GM21528 (cell line): ENCODE results near the gene PDZD2.
"Not testable (repeated sequence)": the region's sequence is repeated elsewhere in the genome, so short reads cannot be mapped to it uniquely, and the experiment has no call there.

Experiments used
- ATAC-seq: cut with Tn5 transposase; IDR thresholded peaks from one replicate; pipeline ENCODE4 v1.9.1; 2021; ENCODE audit warnings: mild to moderate bottlenecking, moderate library complexity; ENCODE audit not compliant: unreplicated experiment, low FRiP score

The PDZD2 gene

DNA sequence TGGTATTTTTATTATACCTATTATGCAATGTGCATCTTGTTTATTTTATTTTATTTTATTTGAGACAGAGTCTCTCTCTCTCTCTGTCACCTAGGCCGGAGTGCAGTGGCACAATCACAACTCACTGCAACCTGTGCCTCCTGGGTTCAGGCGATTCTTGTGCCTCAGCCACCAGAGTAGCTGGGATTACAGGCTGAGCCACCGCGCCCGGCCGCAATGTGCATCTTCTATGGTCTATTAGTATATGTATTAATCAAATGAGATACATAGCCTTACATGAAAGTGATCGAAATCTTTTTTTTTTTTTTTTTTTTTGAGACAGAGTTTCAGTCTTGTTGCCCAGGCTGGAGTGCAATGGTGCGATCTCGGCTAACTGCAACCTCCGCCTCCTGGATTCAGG, 89.9 kb downstream of the PDZD2 start:
- ATAC-seq = not testable (repeated sequence)

DNA sequence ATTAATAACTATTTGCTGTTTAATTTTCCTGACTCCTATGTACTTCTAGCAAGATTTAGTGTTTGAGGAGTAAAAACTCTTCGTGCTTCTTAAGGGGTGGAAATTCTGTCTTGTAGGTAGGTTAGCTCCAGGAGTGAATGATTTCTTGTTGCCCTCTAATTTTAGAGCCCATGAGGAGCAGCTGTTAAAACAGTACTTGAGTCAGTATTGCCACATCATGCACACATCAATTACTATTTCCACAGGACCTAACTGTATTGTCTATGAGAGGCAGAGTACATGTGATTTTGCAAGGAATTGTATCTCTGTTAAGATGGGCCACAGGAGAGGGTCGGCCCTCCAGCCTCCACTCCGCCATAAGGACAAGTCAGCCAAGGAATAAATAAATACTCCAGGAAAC, 91.2 kb downstream of the PDZD2 start:
- ATAC-seq = no peak

DNA sequence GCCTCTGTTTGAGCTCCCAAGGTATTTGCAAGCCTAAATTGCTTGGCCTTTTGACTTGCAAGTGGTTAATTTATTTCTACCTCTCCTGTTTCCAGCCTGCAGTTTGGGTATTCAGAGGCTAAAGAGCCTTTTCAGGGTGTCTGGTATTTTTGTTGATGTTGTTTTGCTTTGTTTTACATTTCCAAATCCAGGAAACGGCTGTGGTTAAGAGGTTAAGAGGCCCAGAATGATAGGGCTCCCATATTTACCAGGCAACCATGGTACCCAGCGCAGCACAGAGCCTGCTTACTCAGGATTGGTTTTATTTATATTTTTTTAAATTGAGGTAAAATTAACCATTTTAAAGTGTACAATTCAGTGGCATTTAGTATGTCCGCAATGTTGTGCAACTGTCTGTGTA, 92.1 kb downstream of the PDZD2 start:
- no peak for ATAC-seq

DNA sequence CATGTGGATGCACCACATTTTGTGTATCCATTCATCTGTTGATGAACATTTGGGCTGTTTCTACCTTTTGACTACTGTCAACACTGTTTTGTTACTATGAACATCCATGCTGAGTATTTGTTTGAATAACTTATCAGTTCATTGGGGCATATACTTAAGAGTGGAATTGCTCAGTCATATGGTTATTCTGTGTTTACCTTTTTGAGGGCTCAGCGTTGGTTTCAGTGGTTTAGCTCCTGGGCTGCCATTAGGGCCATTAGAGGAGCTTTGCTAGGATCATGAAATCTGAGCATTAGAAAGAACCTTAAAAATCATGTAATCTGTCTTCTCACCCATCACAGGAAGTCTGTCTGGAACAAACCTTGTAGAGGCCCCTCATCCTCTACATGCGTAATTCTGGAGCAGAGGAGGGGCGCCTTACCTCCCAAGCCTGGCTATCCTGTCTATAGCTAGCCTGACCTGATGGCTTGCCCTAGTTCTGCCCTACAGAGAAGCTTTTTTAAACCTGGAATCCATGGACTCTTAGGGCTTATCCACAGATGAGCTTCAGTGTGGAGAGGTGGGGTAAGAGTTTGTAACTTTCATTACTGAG, 92.9 kb downstream of the PDZD2 start:
- ATAC-seq = no peak

DNA sequence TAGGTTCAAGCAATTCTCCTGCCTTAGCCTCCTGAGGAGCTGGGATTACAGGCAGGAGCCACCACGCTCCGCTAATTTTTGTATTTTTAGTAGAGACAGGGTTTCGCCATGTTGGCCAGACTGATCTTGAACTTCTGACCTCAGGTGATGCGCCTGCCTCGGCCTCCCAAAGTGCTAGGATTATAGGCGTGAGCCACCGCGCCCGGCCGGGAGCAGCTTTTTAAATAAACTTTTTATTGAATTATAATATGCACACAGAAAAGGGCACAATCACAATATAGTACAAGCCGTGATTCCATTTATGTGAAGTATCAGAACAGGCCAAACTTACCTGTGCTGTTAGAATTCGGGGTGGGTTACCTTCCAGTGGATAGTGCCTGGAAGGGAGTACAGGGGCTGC, 93.9 kb downstream of the PDZD2 start:
- ATAC-seq = not testable (repeated sequence)

GRCh38 chr5:31733371-31733770, 94.4 kb downstream of the PDZD2 start:
- no peak for ATAC-seq

- no peak for ATAC-seq
Measured at GRCh38 chr5:31736127-31736526, 97.2 kb downstream of the PDZD2 start.

- ATAC-seq = no peak
Measured at GRCh38 chr5:31738199-31738598, 99.3 kb downstream of the PDZD2 start.

DNA sequence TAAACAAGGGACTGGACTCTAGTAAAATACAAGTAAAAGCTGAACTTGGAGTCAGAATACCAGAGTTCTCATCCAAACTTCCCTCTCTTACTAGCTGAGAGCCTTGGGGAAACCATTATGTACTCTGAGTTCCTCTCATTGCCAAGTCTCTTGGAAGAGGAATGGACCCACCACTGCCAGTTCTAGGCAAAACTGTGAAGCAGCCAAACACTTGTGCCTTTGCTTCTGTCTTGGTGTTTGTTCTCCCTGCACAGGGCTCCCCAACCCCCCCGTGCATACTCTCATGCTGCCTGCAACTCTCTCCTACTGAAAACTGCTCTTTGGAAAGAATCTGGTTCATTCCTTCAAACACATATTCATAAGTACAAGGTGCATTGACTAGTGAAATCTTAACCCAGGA, 102.6 kb downstream of the PDZD2 start:
- no peak for ATAC-seq

- no peak for ATAC-seq
Measured at GRCh38 chr5:31743678-31744077, 104.7 kb downstream of the PDZD2 start.

GRCh38 chr5:31748458-31749172, 109.7 kb downstream of the PDZD2 start:
- ATAC-seq = no peak

DNA sequence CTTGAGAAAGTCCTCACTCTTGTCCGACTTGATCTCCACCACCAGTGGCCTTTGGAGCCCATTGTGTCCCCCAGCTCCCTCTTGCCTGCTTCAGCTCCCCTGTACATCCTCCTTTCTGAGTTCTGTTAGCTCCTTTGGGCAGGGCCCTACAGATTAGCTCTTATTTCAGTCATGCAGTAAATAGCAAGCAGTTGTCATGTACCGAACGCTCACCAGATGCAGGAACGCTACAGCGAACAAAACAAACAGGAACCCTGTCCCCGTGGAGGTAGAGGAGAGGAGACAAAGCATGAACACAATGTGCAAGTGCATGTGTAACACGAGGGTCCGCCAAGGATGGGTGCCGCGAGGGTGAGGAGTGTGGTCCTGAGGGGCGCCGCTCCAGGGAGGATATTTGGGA, 111.3 kb downstream of the PDZD2 start:
- no peak for ATAC-seq

GRCh38 chr5:31751610-31752009, 112.7 kb downstream of the PDZD2 start:
- ATAC-seq = no peak

DNA sequence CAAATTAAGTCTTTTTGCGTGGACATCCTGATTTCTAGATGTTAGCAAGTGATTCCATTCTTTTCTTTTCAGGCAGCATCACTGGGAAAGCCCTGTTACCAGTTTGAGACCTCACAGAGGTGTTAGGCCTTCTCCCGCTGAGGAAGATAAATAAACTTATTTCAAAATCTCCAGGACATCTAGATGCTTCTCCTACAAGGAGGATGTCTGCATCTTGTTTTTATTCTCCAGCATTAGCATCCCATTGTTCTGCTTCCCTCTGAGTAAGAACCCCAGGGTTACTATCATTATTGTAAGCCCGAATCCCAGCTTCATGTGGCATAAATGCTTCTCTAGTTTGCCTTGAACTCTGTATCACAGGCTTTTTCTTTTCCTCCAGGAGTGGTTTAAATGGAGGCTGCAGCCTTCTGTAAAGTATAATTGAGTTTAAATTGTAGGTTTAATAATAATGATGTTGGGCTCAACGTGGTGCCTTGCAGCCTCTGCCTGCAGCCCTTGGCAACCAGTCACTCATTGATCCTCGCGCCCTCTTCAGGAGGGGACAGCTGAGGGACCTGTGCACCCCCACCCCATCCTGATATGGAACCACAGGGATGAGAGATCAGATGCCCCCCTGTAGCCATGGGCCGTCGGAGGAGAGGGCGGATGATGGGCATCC, 114.9 kb downstream of the PDZD2 start:
- ATAC-seq = no peak

DNA sequence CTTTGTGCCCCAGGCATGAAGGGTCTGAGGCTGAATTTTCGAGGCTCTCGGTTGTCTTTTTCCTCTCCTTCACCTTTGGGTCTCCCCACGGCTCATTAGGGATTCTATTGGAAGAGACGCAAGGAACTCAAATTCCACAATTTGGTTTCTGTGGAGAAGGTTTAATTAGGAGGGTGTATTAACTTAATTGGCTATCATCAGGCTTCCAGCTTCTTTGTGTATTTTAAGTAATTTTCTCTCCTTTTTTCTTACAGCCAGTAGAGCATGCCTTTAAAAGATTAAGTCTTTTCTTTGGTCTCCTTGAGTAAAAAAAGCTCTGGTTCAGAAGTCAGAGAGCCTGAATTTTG, 115.4 kb downstream of the PDZD2 start:
- no peak for ATAC-seq

DNA sequence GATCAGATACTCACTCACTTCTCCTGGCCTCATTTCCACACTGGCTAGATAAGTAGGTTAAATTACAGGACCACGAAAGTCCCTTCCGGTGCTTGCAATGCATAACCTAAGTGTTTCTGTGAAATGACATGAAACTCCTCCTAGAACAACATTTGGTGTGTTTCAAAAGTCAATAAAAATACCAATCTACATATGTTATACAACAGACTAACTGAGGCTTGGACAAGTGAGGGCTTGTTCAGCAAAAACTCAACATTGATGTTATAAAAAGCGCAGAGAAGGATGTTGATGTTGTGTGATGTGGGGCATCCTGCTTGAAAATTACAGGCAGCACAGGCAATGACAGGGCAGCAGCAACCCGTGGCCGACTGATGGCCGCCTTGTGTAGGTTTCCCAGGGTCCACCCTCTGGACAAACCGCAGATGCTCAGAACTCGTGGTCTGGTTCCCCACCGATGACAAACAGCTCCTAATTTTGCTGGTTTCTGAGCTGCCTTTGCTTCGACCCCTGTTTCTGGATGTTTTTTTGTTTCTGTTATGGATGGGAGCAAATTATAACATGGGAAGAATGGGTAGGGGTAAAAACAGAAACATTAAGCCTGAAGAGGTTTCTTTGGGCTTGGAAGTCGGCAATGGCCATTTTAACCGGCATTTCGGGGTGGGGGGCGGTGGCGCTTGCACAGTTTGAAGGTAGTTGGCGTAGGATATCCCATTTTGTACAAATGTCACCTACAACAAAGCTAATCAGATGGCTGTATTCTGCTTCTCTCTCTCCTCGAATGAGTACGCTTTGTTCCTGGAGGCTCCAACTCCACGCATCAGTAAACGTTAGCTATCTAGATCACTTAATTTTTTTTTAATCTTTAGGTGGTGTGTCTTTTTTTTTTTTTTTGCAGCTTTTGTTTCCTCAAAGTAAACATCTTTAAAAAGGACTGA, 116.1 kb downstream of the PDZD2 start:
- no peak for ATAC-seq

DNA sequence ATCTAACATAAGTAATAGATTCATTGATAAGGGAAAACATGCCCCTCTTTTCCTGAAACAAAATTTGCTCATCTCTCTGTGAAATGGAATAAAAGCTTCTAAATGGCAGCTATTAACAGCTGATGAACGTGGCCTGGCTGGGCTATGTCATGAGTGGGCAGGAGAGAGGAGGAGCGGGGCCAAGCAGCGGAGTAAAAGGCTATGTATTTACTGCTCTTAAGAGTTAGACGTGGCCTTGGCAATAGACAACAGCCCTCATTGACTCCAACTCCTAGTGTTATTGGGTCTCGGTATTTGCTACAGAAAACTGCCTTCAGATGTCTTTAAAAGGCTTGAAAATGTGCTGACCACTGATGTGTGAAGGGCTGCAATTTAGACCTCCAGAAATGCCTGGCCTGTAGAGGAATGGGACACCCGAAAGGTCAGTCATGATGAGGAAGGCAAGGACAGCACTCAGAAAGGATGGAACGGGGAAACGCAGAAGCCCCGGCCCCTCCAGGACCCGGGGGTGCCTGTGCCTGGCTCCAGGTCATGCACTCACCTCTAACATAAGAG, 116.8 kb downstream of the PDZD2 start:
- no peak for ATAC-seq

- no peak for ATAC-seq
Measured at GRCh38 chr5:31757806-31758205, 118.9 kb downstream of the PDZD2 start.

- no peak for ATAC-seq
Measured at GRCh38 chr5:31758803-31759425, 120.0 kb downstream of the PDZD2 start.

GRCh38 chr5:31759925-31760324, 121.0 kb downstream of the PDZD2 start:
- ATAC-seq = no peak
